Breast epithelium (tissue), 4 donors: ENCODE measurements around the gene CA10. TPM values are rescaled to one million over a fixed set of nuclear protein-coding genes. Genes with fewer than 3 reads are reported as not detected.

ENCODE experiments used
- DNase-seq, 2 donors: peaks; one replicate each; pipeline ENCODE4 v3.0.0-alpha.2; 2019; ENCODE audit warnings: low spot score in 2 of 2
- H3K27ac ChIP-seq, 2 donors: fragments of 200-600 bp; sonication (generic) in 1 of 2; one replicate each; pipeline ENCODE4 v1.5.1; 2016 to 2019; ENCODE audit warnings: mild to moderate bottlenecking in 1 of 2
- H3K27me3 ChIP-seq, 2 donors: fragments of 200-600 bp; sonication (generic) in 1 of 2; one replicate each; pipeline versions ENCODE4 v1.5.1 to v1.6.0; 2017 to 2019; ENCODE audit warnings: control low read depth in 1 of 2, mild to moderate bottlenecking in 1 of 2
- H3K36me3 ChIP-seq: fragments of 200-600 bp; one replicate; pipeline ENCODE4 v1.5.1; 2019
- H3K4me1 ChIP-seq, 2 donors: fragments of 200-600 bp; sonication (generic); one replicate each; pipeline ENCODE4 v1.5.1; 2016 to 2019; ENCODE audit warnings: control low read depth in 1 of 2
- H3K4me3 ChIP-seq, 3 donors: fragments of 200-600 bp; sonication (generic); 1 replicate in 2 of 3; 2 replicates in 1 of 3; pipeline ENCODE4 v1.5.1; 2016 to 2019; ENCODE audit warnings: mild to moderate bottlenecking in 3 of 3, moderate library complexity in 2 of 3
- H3K9me3 ChIP-seq, 2 donors: fragments of 200-600 bp; sonication (generic) in 1 of 2; one replicate each; pipeline ENCODE4 v1.5.1; 2016 to 2019; ENCODE audit warnings: control low read depth in 1 of 2
- POLR2A ChIP-seq: fragments of 450-650 bp; IDR thresholded peaks from one replicate; pipeline ENCODE4 v1.6.1; 2016; ENCODE audit warnings: antibody characterized with exemption, mild to moderate bottlenecking, moderate library complexity
- POLR2AphosphoS5 ChIP-seq, 3 donors: sonication (generic); formaldehyde crosslinking; IDR thresholded peaks; one replicate each; pipeline ENCODE4 v1.6.1; 2017; ENCODE audit warnings: antibody characterized with exemption in 3 of 3
- intact Hi-C: fragments of 100-400 bp; cut with DNase I; formaldehyde crosslinking; loops from one replicate; pipeline ENCODE4 v1.15.1; 2023; ENCODE audit warnings: low total_unique reads
- total RNA-seq, 3 donors: library from RNA; depleted of rRNA; stranded (reverse); fragments of >200 nt; gene quantifications; one replicate each; pipeline ENCODE4 v1.1.0, GENCODE V29; 2016
- TF ChIP-seq, protein P1 (sequence below), 3 donors: fragments of 450-650 bp; IDR thresholded peaks; one replicate each; pipeline ENCODE4 v1.5.1; 2016 to 2017; ENCODE audit warnings: antibody characterized with exemption in 3 of 3, mild to moderate bottlenecking in 3 of 3, moderate library complexity in 3 of 3

Gene CA10
- total RNA-seq, 3 donors from 2014 or later = not detected

DNA sequence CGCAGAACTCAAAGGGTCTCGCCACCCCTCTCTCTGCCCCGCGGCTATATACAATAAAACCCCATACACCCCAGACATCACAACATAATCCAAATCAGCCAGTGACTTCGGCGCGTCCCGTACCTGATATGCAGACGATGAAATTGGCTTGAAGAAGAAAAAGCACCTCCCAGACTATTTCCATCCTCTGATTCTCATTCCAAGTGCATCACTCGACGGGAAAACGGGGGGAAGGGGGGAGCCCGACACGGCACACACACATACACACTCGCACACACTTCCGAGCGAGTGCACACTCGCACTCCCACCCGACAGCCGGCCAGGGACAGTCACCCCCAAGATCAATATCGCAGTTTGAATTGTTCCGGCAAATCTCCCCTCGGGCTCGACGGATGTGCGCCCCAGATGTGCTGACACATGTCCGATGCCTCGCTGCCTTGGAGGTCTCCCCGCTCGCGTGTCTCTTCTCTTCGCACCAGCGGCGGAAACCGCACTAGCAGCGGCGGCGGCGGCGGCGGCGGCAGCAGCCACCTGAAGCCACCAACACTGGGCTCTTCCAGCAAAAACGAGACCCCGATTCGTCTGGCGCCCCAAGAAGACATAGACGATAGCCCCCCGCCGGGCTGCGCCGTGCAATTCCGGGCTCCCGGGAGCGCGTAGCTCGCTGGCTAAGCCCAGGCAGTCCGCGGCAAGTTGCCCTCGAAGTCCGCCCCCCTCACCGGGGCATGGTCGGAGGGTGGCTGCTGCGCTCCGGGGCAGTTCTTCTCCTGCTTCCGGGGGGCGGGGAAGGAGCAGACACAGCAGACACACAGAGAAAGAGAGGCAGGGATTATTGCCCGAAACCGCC, 688 bp downstream of the CA10 start:
- no peaks in the 10 kb centered on the region for H3K9me3 ChIP-seq
- peak overlapping the region; percentile 2 to 57 (median 30) for H3K4me3 ChIP-seq
- no peak overlapping the region for H3K27ac ChIP-seq
- no peak for TF ChIP-seq POLR2A
- TF ChIP-seq, protein P1, sequence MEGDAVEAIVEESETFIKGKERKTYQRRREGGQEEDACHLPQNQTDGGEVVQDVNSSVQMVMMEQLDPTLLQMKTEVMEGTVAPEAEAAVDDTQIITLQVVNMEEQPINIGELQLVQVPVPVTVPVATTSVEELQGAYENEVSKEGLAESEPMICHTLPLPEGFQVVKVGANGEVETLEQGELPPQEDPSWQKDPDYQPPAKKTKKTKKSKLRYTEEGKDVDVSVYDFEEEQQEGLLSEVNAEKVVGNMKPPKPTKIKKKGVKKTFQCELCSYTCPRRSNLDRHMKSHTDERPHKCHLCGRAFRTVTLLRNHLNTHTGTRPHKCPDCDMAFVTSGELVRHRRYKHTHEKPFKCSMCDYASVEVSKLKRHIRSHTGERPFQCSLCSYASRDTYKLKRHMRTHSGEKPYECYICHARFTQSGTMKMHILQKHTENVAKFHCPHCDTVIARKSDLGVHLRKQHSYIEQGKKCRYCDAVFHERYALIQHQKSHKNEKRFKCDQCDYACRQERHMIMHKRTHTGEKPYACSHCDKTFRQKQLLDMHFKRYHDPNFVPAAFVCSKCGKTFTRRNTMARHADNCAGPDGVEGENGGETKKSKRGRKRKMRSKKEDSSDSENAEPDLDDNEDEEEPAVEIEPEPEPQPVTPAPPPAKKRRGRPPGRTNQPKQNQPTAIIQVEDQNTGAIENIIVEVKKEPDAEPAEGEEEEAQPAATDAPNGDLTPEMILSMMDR (IDR thresholded peaks at IDR 0.05) = no peak
- no peak for TF ChIP-seq POLR2AphosphoS5 (IDR thresholded peaks at IDR 0.05)
- H3K4me1 ChIP-seq = no peaks in the 10 kb centered on the region
- no peaks in the 10 kb centered on the region for H3K36me3 ChIP-seq
- intact Hi-C loops = no loop called here
- DNase-seq = no peak
- peaks cover 6 to 72% of the 10 kb centered on the region in 2 donors for H3K27me3 ChIP-seq

DNA sequence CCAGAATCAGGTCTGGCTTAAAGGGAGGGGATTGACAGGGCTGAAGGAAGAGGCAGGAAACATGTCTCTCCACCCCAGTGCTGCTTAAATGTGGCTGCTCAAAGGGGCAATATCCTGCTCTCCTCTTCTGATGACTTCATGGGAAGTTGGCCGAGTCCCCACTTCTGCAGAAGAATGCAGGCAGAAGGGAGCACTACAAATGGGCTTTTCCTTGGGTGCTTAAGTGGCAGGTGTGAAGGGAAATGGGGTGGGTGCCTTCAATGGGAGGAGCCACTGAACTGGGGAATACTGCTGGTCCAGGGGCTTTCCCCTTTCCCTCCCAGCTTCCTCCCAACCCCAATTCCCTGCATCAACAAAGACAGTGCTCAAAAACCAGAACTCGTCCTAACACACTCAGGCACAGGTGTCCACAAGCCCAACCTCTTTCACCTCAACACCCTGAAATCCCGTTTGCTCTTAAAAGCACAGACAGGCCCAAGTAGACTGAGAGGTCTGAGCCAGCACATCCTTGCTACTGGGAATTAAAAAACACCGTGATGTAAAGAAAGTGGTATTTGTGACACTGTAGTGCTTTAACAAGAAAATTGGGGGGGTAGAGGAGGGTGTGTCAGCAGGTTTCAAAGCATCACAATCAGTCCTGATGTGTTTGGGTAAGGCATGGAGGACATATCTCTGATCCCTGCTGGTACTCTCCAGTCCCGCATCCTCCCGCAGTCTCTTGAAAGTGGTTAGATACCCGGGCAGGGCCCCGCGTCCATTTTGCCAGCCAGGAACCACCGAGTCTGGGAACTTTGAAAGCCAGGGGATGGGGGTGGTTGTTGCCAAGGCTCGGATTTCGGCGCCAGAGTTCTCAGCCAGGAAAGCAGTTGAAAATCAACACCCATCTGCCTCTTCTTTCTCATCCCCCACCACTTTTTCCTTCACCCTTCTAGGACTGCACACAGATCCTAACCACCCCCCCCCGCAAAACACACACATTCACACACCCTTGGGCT, 1.6 kb downstream of the CA10 start:
- Histone ChIP-seq H3K27me3 (peaks cover 6 to 66% of the 10 kb centered on the region in 2 donors), H3K4me1 (no peaks in the 10 kb centered on the region), H3K27ac (no peak overlapping the region), H3K4me3 (no peak overlapping the region), H3K9me3 (no peaks in the 10 kb centered on the region), H3K36me3 (no peaks in the 10 kb centered on the region)
- DNase-seq = no peak
- intact Hi-C loops = no loop called here
- no peak for TF ChIP-seq POLR2A
- TF ChIP-seq, protein P1 (IDR thresholded peaks at IDR 0.05) = no peak
- TF ChIP-seq POLR2AphosphoS5 (IDR thresholded peaks at IDR 0.05) = no peak

DNA sequence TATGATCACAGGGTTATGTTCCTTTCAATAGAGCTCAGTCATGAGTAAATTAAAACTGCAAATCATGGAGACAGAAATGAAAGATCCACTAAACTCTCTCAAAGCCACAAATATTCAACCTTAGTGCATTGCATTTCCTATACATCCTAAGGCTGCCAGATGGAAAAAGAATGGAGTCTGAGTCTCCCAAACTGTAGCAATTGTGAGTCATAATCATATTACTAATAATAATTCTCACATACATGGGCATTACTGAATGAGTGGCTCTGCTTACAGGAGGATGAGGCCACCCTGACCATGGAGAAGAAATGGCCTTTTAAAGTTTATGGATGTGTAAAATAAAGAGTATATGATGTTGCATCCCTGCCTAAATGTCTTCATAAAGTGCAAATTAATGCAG, 3.2 kb downstream of the CA10 start:
- H3K27me3 ChIP-seq = peaks cover 6 to 53% of the 10 kb centered on the region in 2 donors
- TF ChIP-seq, protein P1 (IDR thresholded peaks at IDR 0.05) = no peak
- TF ChIP-seq POLR2AphosphoS5 (IDR thresholded peaks at IDR 0.05) = no peak
- TF ChIP-seq POLR2A = no peak
- intact Hi-C loops = no loop called here

DNA sequence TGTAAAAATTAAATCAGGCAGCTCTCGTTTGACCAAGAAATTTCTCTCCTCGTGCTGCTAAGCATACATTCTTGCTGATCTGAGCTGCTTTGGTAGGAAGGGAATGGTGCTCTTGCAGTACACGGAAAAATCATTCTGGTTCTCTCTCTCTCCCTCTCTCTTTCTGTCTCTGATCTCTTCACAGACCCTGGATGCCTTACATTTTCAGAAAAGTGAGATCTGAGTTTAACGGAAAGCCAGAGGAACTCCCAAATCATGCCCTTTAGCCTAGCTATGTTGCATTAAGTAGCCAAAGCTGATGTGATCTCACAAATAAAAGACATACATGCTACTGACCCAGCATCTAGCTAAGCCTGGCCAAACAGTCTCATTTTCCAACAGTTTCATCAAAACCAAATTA, 4.0 kb downstream of the CA10 start:
- DNase-seq = no peak
- Histone ChIP-seq H3K9me3 (no peaks in the 10 kb centered on the region), H3K27ac (no peak overlapping the region), H3K4me3 (no peak overlapping the region), H3K36me3 (no peaks in the 10 kb centered on the region), H3K4me1 (no peaks in the 10 kb centered on the region), H3K27me3 (peaks cover 6 to 45% of the 10 kb centered on the region in 2 donors)
- intact Hi-C loops = no loop called here
- TF ChIP-seq POLR2A = no peak
- TF ChIP-seq POLR2AphosphoS5 (IDR thresholded peaks at IDR 0.05) = no peak

More for the DNA sequence above, 3.2 kb downstream of the CA10 start:
- Histone ChIP-seq H3K4me3 (no peak overlapping the region), H3K36me3 (no peaks in the 10 kb centered on the region), H3K27ac (no peak overlapping the region), H3K9me3 (no peaks in the 10 kb centered on the region), H3K4me1 (no peaks in the 10 kb centered on the region)
- no peak for DNase-seq

DNA sequence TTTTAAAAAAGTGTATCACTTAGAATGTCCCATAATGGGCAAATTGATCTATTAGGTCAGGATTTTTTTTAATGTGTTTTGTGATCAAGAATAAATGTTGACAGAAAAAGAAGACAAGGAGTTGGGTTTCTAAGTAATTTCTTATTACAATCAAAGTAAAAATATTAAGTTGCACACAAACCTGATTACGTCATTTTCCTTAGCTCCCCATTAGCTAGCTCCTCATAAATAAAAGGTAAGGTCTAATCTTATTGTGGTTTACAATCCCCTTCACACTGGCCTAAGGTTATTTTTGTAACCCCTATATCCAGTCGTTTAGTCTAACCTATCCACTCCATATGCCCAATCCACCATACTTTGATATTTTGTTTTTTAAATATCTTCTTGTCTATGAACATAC, 7.6 kb downstream of the CA10 start:
- intact Hi-C loops = no loop called here
- Histone ChIP-seq H3K36me3 (no peaks in the 10 kb centered on the region), H3K9me3 (no peaks in the 10 kb centered on the region), H3K4me3 (no peak overlapping the region), H3K4me1 (no peaks in the 10 kb centered on the region), H3K27me3 (peaks cover 0 to 10% of the 10 kb centered on the region in 2 donors), H3K27ac (no peak overlapping the region)
- TF ChIP-seq POLR2AphosphoS5 (IDR thresholded peaks at IDR 0.05) (no peak), POLR2A (no peak)
- TF ChIP-seq, protein P1 (IDR thresholded peaks at IDR 0.05) = no peak
- no peak for DNase-seq
